ENCODE data around the gene KNDC1. TPM values are rescaled to one million over a fixed set of nuclear protein-coding genes. Genes with fewer than 3 reads are reported as not detected.
A peak's percentile ranks its signal among the peaks of the same experiment; 100 is the strongest.

Gene KNDC1
- total RNA-seq, 1 experiment from 2014 or later, result 15.7 TPM

DNA sequence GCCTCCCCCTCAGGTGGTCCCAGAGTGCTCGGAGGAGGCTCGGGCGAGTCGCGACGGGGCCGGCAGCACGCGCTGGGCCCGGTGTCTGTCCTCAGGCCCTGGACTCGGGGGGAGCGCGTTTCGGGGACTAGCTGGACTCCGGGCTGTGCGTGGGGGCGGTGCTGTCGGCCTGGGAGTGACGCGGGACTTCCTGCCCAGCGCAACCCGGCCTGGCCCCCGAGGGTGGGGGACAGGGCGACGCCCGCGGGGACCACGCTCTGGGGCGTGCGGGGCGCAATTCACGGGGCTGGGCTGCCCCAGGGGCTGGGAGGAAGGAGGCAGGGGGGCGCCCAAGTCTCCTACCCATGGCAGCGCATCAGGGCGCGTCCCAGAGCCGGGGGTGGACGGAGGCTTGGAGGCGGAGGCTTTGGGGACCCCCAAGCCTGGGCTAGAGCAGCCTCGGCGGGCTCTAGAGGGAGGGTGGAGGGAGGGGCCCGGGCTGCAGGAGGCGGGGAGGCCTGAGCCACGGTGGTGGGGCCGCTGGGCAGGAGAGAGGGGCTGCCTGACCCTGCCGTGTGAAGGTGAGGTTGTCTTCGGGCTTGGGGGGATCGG is 75.3 kb downstream of the KNDC1 start:
- H3K27ac ChIP-seq (ENCODE audit: insufficient read length, low read depth, low read length), result no peak overlapping the region
- peaks cover 0 to 13% (median 0%) of the 10 kb centered on the region in 3 experiments; a peak in 3 of 7 replicates for H3K36me3 Mint-ChIP-seq (ENCODE audit: insufficient read depth in 1 of 3, low read depth in 3 of 3)
- H2BK120ac ChIP-seq (ENCODE audit: low read depth, low read length, poor library complexity, severe bottlenecking), result no peak overlapping the region
- H3K23ac ChIP-seq (ENCODE audit: insufficient read length, low read depth, low read length), result no peak overlapping the region
- H3K23me2 ChIP-seq (ENCODE audit: insufficient read length, low read depth, low read length, poor library complexity, severe bottlenecking), result peaks cover 14% of the 10 kb centered on the region
- H3K9me3 Mint-ChIP-seq, result peaks cover 0 to 4% of the 10 kb centered on the region in 2 experiments; a peak in 2 of 5 replicates
- WGBS (ENCODE audit: extremely low coverage, insufficient read length, low lambda C conversion rate), result no CpG with 5 or more reads among the region's 48 CpGs
- H2BK5ac ChIP-seq (ENCODE audit: insufficient read length, low read length), result no peak overlapping the region
- no peak overlapping the region for H3K9ac ChIP-seq (ENCODE audit: extremely low read depth, insufficient read length, low read length)
- peak overlapping the region; percentile 27 for H3K4me2 ChIP-seq (ENCODE audit: insufficient read depth, insufficient read length, low read length)
- no peaks in the 10 kb centered on the region for H4K20me1 ChIP-seq (ENCODE audit: control insufficient read depth, insufficient read depth, insufficient read length)
- no peaks in the 10 kb centered on the region for H3K79me2 ChIP-seq (ENCODE audit: insufficient read depth, low read length)
- peaks cover 19 to 28% of the 10 kb centered on the region in 2 experiments for H3K4me1 Mint-ChIP-seq
- TF ChIP-seq, protein P1, sequence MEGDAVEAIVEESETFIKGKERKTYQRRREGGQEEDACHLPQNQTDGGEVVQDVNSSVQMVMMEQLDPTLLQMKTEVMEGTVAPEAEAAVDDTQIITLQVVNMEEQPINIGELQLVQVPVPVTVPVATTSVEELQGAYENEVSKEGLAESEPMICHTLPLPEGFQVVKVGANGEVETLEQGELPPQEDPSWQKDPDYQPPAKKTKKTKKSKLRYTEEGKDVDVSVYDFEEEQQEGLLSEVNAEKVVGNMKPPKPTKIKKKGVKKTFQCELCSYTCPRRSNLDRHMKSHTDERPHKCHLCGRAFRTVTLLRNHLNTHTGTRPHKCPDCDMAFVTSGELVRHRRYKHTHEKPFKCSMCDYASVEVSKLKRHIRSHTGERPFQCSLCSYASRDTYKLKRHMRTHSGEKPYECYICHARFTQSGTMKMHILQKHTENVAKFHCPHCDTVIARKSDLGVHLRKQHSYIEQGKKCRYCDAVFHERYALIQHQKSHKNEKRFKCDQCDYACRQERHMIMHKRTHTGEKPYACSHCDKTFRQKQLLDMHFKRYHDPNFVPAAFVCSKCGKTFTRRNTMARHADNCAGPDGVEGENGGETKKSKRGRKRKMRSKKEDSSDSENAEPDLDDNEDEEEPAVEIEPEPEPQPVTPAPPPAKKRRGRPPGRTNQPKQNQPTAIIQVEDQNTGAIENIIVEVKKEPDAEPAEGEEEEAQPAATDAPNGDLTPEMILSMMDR (conservative IDR thresholded peaks at IDR 0.05), result no peak
- no peak overlapping the region for H2AFZ ChIP-seq (ENCODE audit: low read length)
- no peak overlapping the region for H3K18ac ChIP-seq (ENCODE audit: insufficient read length, low read depth, low read length)
- no peak overlapping the region for H2BK15ac ChIP-seq (ENCODE audit: low read depth, low read length)
- no peak overlapping the region; the same call in 1 of the 2 replicates for H3K14ac ChIP-seq (ENCODE audit: insufficient read depth, low read length)
- peak overlapping the region; percentile 39 to 69; a peak in 3 of 5 replicates for H3K4me3 Mint-ChIP-seq
- H3K27me3 Mint-ChIP-seq (ENCODE audit: low read depth), result peaks cover 74% of the 10 kb centered on the region
- no peak overlapping the region for H3K4ac ChIP-seq (ENCODE audit: low read depth, low read length)
- DNase-seq, result no peak
- H4K5ac ChIP-seq (ENCODE audit: insufficient read length, low read depth, low read length), result no peak overlapping the region
- H3K56ac ChIP-seq (ENCODE audit: insufficient read length, low read depth, low read length), result no peak overlapping the region
- no peak overlapping the region for H2BK20ac ChIP-seq (ENCODE audit: low read depth, low read length, poor library complexity, severe bottlenecking)
- H3T11ph ChIP-seq (ENCODE audit: low read length), result no peak overlapping the region
- H3K4me1 ChIP-seq (ENCODE audit: insufficient read depth, low read length), result no peaks in the 10 kb centered on the region; the same call in 1 of the 2 replicates
- peaks cover 14% of the 10 kb centered on the region; the same call in 1 of the 2 replicates for H3K27me3 ChIP-seq (ENCODE audit: insufficient read depth, low read length)
- no peaks in the 10 kb centered on the region for H3K79me1 ChIP-seq (ENCODE audit: insufficient read depth, low read depth, low read length, poor library complexity, severe bottlenecking)
- no peaks in the 10 kb centered on the region for H3K9me3 ChIP-seq (ENCODE audit: control insufficient read depth, low read depth, low read length)
- H2AK5ac ChIP-seq (ENCODE audit: insufficient read length, low read length), result no peak overlapping the region
- H4K91ac ChIP-seq (ENCODE audit: insufficient read length, low read depth, low read length), result no peak overlapping the region
- H2BK12ac ChIP-seq (ENCODE audit: insufficient read length, low read depth, low read length), result no peak overlapping the region
- H4K8ac ChIP-seq (replicated peaks; ENCODE audit: insufficient read length, low read depth, low read length), result no peak overlapping the region
- no peak overlapping the region for H3K27ac Mint-ChIP-seq

Measured in H9 (cell line).